NB4 (cell line): Measurements from ENCODE around the gene PACSIN3.

Experiments used
- DNase-seq: peaks from one replicate; pipeline ENCODE4 v3.0.0; 2010; ENCODE audit warnings: low read depth
- H3K4me3 ChIP-seq: one replicate; pipeline ENCODE4 v1.5.1; 2011; ENCODE audit warnings: mild to moderate bottlenecking, low read depth, low read length, moderate library complexity
- CTCF ChIP-seq: IDR thresholded peaks from one replicate; pipeline ENCODE4 v1.5.1; 2012; ENCODE audit warnings: low read depth, low read length
- MAX ChIP-seq: IDR thresholded peaks from 2 replicates; pipeline ENCODE4 v1.6.1; 2011; ENCODE audit warnings: low read depth, low read length
- MYC ChIP-seq: IDR thresholded peaks from 2 replicates; pipeline ENCODE4 v1.6.1; 2011; ENCODE audit warnings: low read depth, low read length
- POLR2A ChIP-seq: IDR thresholded peaks from 2 replicates; pipeline ENCODE4 v1.6.1; 2011; ENCODE audit warnings: mild to moderate bottlenecking; ENCODE audit not compliant: insufficient read length; ENCODE audit errors: extremely low read depth

The PACSIN3 gene

GRCh38 chr11:47152126-47152952 lies 33.9 kb downstream of the PACSIN3 start:
- H3K4me3 ChIP-seq, result no peak overlapping the region
- no peak for DNase-seq
- TF ChIP-seq POLR2A, result no peak
- TF ChIP-seq MAX, result no peak
- no peak for TF ChIP-seq CTCF
- no peak for TF ChIP-seq MYC

GRCh38 chr11:47149782-47150181 lies 36.5 kb downstream of the PACSIN3 start:
- TF ChIP-seq MAX, result no peak
- TF ChIP-seq CTCF, result no peak
- TF ChIP-seq MYC, result no peak
- no peak for TF ChIP-seq POLR2A
- no peak overlapping the region for H3K4me3 ChIP-seq
- DNase-seq, result no peak

GRCh38 chr11:47148903-47149531 lies 37.2 kb downstream of the PACSIN3 start:
- no peak for DNase-seq
- no peak overlapping the region for H3K4me3 ChIP-seq
- TF ChIP-seq MAX, result no peak
- TF ChIP-seq MYC, result no peak
- TF ChIP-seq POLR2A, result no peak
- TF ChIP-seq CTCF, result no peak

GRCh38 chr11:47148270-47148669 lies 38.0 kb downstream of the PACSIN3 start:
- TF ChIP-seq MYC (no peak), POLR2A (no peak), CTCF (no peak)
- no peak for DNase-seq
- H3K4me3 ChIP-seq, result no peak overlapping the region

- DNase-seq, result no peak
- no peak for TF ChIP-seq MAX
- no peak for TF ChIP-seq CTCF
- TF ChIP-seq MYC, result no peak
- H3K4me3 ChIP-seq, result no peak overlapping the region
Measured at GRCh38 chr11:47147681-47148080, 38.6 kb downstream of the PACSIN3 start.

- no peak for DNase-seq
- TF ChIP-seq MAX, result no peak
- no peak for TF ChIP-seq MYC
- no peak for TF ChIP-seq CTCF
- no peak for TF ChIP-seq POLR2A
- no peak overlapping the region for H3K4me3 ChIP-seq
Measured at GRCh38 chr11:47147250-47147649, 39.0 kb downstream of the PACSIN3 start.
